OCI-LY3 (cell line): Measurements from ENCODE around the gene ATP10D.
"Not testable (repeated sequence)": the region's sequence is repeated elsewhere in the genome, so short reads cannot be mapped to it uniquely, and the experiment has no call there.

Experiments
- H2AFZ ChIP-seq: fragments of 200-600, 300-600 bp; shearing (Covaris generic); 2 replicates; pipeline ENCODE4 v1.6.0; 2014; ENCODE audit warnings: antibody characterized with exemption, low read depth, low read length
- H3K27ac ChIP-seq: fragments of 200-600, 300-600 bp; sonication (generic); 2 replicates; pipeline ENCODE4 v1.5.1; 2014; ENCODE audit warnings: mild to moderate bottlenecking, low read length, moderate library complexity, mixed read lengths
- H3K27me3 ChIP-seq: fragments of 200-600, 300-600 bp; sonication (generic); 2 replicates; pipeline ENCODE4 v1.6.1; 2014; ENCODE audit warnings: low read depth, low read length, mixed read lengths
- H3K36me3 ChIP-seq: fragments of 200-600, 300-600 bp; sonication (generic); replicated peaks from 2 replicates; pipeline ENCODE3; 2014; ENCODE audit warnings: low read depth, low read length, mixed read lengths
- H3K4me1 ChIP-seq: fragments of 300-600, 200-600 bp; sonication (generic); 2 replicates; pipeline ENCODE4 v1.6.1; 2014; ENCODE audit warnings: low read length, mixed read lengths
- H3K4me2 ChIP-seq: fragments of 200-600, 300-600 bp; sonication (generic); 2 replicates; pipeline ENCODE4 v1.6.1; 2014; ENCODE audit warnings: low read length, mixed read lengths
- H3K4me3 ChIP-seq: fragments of 300-600, 200-600 bp; sonication (generic); 2 replicates; pipeline ENCODE4 v1.5.1; 2014; ENCODE audit warnings: antibody characterized with exemption, mild to moderate bottlenecking, low read length, moderate library complexity
- H3K79me2 ChIP-seq: fragments of 300-600, 200-600 bp; shearing (Covaris generic); 2 replicates; pipeline ENCODE4 v1.6.1; 2014; ENCODE audit warnings: mild to moderate bottlenecking, low read length, mixed read lengths
- H3K9ac ChIP-seq: fragments of 300-600, 200-600 bp; shearing (Covaris generic); 2 replicates; pipeline ENCODE4 v1.6.0; 2014; ENCODE audit warnings: mild to moderate bottlenecking, low read length, moderate library complexity
- H3K9me3 ChIP-seq: fragments of 200-600, 300-600 bp; shearing (Covaris generic); 2 replicates; pipeline ENCODE4 v1.6.1; 2014; ENCODE audit warnings: low read length, mixed read lengths; ENCODE audit not compliant: insufficient read depth
- H4K20me1 ChIP-seq: fragments of 200-600, 300-600 bp; sonication (generic); 2 replicates; pipeline ENCODE4 v1.6.1; 2016; ENCODE audit warnings: low read length, mixed read lengths; ENCODE audit not compliant: insufficient read depth
- EZH2phosphoT487 ChIP-seq: fragments of 200-600 bp; shearing (Covaris generic); IDR thresholded peaks from 2 replicates; pipeline ENCODE4 v1.6.1; 2018; ENCODE audit warnings: antibody characterized with exemption, mixed run types, low read depth
- TF ChIP-seq, protein P1 (sequence below): fragments of 200-600, 300-600 bp; sonication (generic); IDR thresholded peaks from 2 replicates; pipeline ENCODE4 v1.5.1; 2014; ENCODE audit warnings: antibody characterized with exemption, low read length, low read depth

ATP10D gene

DNA sequence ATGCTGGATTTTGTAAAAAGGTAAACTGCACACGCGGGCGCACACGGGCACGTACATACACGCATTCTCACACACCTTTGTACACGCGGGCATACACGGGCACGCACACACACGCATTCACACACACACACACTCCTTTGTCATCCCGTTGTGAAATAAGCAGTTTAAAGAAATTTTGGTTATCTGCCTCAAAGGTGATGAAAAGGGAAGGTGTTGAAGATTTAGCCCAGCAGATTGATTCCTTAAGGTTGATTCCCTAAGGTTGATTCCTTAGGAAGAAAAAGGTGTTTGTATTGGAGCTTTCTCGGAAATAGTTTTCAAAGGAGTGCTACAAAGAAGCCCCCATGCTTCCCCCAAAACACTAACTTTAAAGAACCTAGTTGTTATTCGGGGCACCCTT, 693 bp downstream of the ATP10D start:
- Histone ChIP-seq H3K4me1 (peaks cover 25% of the 10 kb centered on the region), H3K9ac (peak overlapping the region; percentile 64), H2AFZ (peak overlapping the region; percentile 83), H4K20me1 (no peaks in the 10 kb centered on the region), H3K9me3 (no peaks in the 10 kb centered on the region), H3K36me3 (no peaks in the 10 kb centered on the region), H3K27ac (no peak overlapping the region), H3K79me2 (no peaks in the 10 kb centered on the region), H3K27me3 (no peaks in the 10 kb centered on the region), H3K4me2 (peak overlapping the region; percentile 88), H3K4me3 (peak overlapping the region; percentile 81)
- TF ChIP-seq, protein P1, sequence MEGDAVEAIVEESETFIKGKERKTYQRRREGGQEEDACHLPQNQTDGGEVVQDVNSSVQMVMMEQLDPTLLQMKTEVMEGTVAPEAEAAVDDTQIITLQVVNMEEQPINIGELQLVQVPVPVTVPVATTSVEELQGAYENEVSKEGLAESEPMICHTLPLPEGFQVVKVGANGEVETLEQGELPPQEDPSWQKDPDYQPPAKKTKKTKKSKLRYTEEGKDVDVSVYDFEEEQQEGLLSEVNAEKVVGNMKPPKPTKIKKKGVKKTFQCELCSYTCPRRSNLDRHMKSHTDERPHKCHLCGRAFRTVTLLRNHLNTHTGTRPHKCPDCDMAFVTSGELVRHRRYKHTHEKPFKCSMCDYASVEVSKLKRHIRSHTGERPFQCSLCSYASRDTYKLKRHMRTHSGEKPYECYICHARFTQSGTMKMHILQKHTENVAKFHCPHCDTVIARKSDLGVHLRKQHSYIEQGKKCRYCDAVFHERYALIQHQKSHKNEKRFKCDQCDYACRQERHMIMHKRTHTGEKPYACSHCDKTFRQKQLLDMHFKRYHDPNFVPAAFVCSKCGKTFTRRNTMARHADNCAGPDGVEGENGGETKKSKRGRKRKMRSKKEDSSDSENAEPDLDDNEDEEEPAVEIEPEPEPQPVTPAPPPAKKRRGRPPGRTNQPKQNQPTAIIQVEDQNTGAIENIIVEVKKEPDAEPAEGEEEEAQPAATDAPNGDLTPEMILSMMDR, result no peak
- TF ChIP-seq EZH2phosphoT487, result no peak

GRCh38 chr4:47486231-47486673, 1.2 kb downstream of the ATP10D start:
- Histone ChIP-seq H2AFZ (no peak overlapping the region), H3K79me2 (no peaks in the 10 kb centered on the region), H3K36me3 (no peaks in the 10 kb centered on the region), H3K4me3 (peak overlapping the region; percentile 81), H3K27ac (no peak overlapping the region), H4K20me1 (no peaks in the 10 kb centered on the region), H3K27me3 (no peaks in the 10 kb centered on the region), H3K4me2 (peak overlapping the region; percentile 88), H3K4me1 (peaks cover 25% of the 10 kb centered on the region), H3K9ac (no peak overlapping the region), H3K9me3 (no peaks in the 10 kb centered on the region)
- TF ChIP-seq, protein P1, result no peak
- no peak for TF ChIP-seq EZH2phosphoT487

DNA sequence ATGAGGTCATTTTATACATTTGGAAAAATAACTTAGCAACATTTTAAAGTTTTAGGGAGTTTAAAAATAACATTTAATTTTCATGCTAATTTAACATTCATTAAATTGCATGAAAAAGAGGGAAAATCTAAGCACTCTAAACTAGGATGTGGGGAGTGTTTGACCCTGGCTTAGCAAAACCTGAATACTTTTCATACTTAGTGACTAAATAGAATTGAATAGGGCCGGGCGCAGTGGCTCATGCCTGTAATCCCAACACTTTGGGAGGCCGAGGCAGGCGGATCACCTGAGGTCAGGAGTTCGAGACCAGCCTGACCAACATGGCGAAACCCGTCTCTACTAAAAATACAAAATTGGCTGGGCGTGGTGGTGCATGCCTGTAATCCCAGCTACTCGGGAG, 1.7 kb downstream of the ATP10D start:
- not testable (repeated sequence) for H3K79me2 ChIP-seq, H2AFZ ChIP-seq, H3K4me2 ChIP-seq, H3K9ac ChIP-seq, H4K20me1 ChIP-seq, H3K27me3 ChIP-seq, H3K27ac ChIP-seq, H3K4me3 ChIP-seq, H3K9me3 ChIP-seq, H3K36me3 ChIP-seq
- peaks cover 25% of the 10 kb centered on the region for H3K4me1 ChIP-seq

DNA sequence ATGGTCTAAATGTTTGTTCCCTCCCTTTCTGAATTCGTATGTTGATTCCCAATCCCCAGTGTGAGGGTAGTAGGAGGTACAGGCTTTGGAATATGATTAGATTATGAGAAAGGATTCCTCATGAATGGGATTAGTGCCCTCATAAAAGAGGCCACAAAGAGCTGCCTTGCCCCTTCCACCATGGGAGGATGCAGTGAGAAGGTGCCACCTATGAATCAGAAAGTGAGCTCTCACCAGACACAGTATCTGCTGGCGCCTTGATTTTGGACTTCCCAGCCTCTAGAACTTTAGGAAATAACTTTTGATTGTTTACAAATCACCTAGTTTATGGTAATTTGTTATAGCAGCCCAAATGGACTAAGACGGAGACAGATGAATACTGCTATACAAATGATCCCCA, 3.6 kb downstream of the ATP10D start:
- H3K9me3 ChIP-seq, result no peaks in the 10 kb centered on the region
- H2AFZ ChIP-seq, result no peak overlapping the region
- H3K9ac ChIP-seq, result no peak overlapping the region
- no peaks in the 10 kb centered on the region for H3K79me2 ChIP-seq
- TF ChIP-seq EZH2phosphoT487, result no peak
- TF ChIP-seq, protein P1, result no peak
- H3K4me3 ChIP-seq, result no peak overlapping the region
- H3K4me2 ChIP-seq, result no peak overlapping the region
- no peak overlapping the region for H3K27ac ChIP-seq
- H3K36me3 ChIP-seq, result no peaks in the 10 kb centered on the region
- H3K27me3 ChIP-seq, result no peaks in the 10 kb centered on the region
- peaks cover 20% of the 10 kb centered on the region for H3K4me1 ChIP-seq
- H4K20me1 ChIP-seq, result no peaks in the 10 kb centered on the region

- Histone ChIP-seq H3K4me2 (no peak overlapping the region), H2AFZ (no peak overlapping the region), H3K9ac (no peak overlapping the region), H4K20me1 (no peaks in the 10 kb centered on the region), H3K79me2 (no peaks in the 10 kb centered on the region), H3K36me3 (no peaks in the 10 kb centered on the region), H3K4me1 (peaks cover 12% of the 10 kb centered on the region), H3K4me3 (no peak overlapping the region), H3K27me3 (no peaks in the 10 kb centered on the region), H3K9me3 (no peaks in the 10 kb centered on the region), H3K27ac (no peak overlapping the region)
- TF ChIP-seq EZH2phosphoT487, result no peak
- TF ChIP-seq, protein P1, result peak; percentile 45
Measured at GRCh38 chr4:47490550-47490949, 5.5 kb downstream of the ATP10D start.
